WTC11 (cell line): ENCODE results near the gene COL12A1. TPM values are rescaled to one million over a fixed set of nuclear protein-coding genes. Genes with fewer than 3 reads are reported as not detected.

Source experiments
- ATAC-seq: fragments of 200-7000 bp; cut with Tn5 transposase; 2 replicates; pipeline ENCODE4 v1.10.0; 2021; ENCODE audit warnings: mild to moderate bottlenecking, moderate library complexity
- CTCF ChIA-PET: fragments of 300-600 bp; sonication (Branson Sonifier 250); formaldehyde crosslinking; loops from one replicate; lab custom pipeline; 2021; ENCODE audit warnings: antibody characterized with exemption; lab: Charles Lee
- POLR2A ChIA-PET: fragments of 350-600 bp; sonication (Branson Sonifier 250); formaldehyde crosslinking; loops from one replicate; lab custom pipeline; 2021; ENCODE audit warnings: antibody characterized with exemption; lab: Charles Lee
- DNase-seq: peaks from one replicate; pipeline ENCODE4 v3.0.0; 2021; ENCODE audit warnings: low spot score
- H3K27ac Mint-ChIP-seq: 2 replicates; pipeline ENCODE4 v1.8.0; 2021; ENCODE audit warnings: mixed read lengths
- H3K27me3 Mint-ChIP-seq: 2 replicates; pipeline ENCODE4 v1.8.0; 2021; ENCODE audit warnings: low read depth, mild to moderate bottlenecking, moderate library complexity, mixed read lengths
- H3K36me3 Mint-ChIP-seq: 2 replicates; pipeline ENCODE4 v1.8.0; 2021; ENCODE audit warnings: mixed read lengths
- H3K4me1 Mint-ChIP-seq: 2 replicates; pipeline ENCODE4 v1.8.0; 2022; ENCODE audit warnings: mixed read lengths
- H3K4me3 Mint-ChIP-seq: 2 replicates; pipeline ENCODE4 v1.8.0; 2021; ENCODE audit warnings: mild to moderate bottlenecking, moderate library complexity, mixed read lengths
- H3K9me3 Mint-ChIP-seq: 2 replicates; pipeline ENCODE4 v1.8.0; 2021; ENCODE audit warnings: mixed read lengths
- NR2C2 ChIP-seq: sonication (generic); formaldehyde crosslinking; IDR thresholded peaks from 2 replicates; pipeline ENCODE4 v1.8.0; 2022; ENCODE audit warnings: mild to moderate bottlenecking, missing genetic modification reagents
- RELA ChIP-seq: sonication (generic); formaldehyde crosslinking; IDR thresholded peaks from 2 replicates; pipeline ENCODE4 v1.8.1; 2022; ENCODE audit warnings: missing genetic modification reagents, mild to moderate bottlenecking, borderline replicate concordance
- ZNF121 ChIP-seq: sonication (generic); formaldehyde crosslinking; IDR thresholded peaks from 2 replicates; pipeline ENCODE4 v1.8.0; 2023; ENCODE audit warnings: missing genetic modification reagents
- ZNF263 ChIP-seq: sonication (generic); formaldehyde crosslinking; IDR thresholded peaks from 2 replicates; pipeline ENCODE4 v1.8.1; 2022; ENCODE audit warnings: low read depth, mild to moderate bottlenecking, moderate library complexity, missing genetic modification reagents
- total RNA-seq: library from RNA; stranded (reverse); gene quantifications from 3 replicates; pipeline ENCODE4 v1.2.3, GENCODE V29; 2021
- TF ChIP-seq, protein P1 (sequence below): fragments of 250-450 bp; sonication (Bioruptor Pico); IDR thresholded peaks from 2 replicates; pipeline ENCODE4 v2.1.2; 2022; ENCODE audit warnings: mild to moderate bottlenecking, moderate library complexity
- TF ChIP-seq, protein P2 (sequence below): sonication (generic); formaldehyde crosslinking; IDR thresholded peaks from 2 replicates; pipeline ENCODE4 v1.8.1; 2022; ENCODE audit warnings: mild to moderate bottlenecking, missing genetic modification reagents, moderate library complexity, borderline replicate concordance
- TF ChIP-seq, protein P3 (sequence below): fragments of 250-450 bp; sonication (Bioruptor Pico); IDR thresholded peaks from 2 replicates; pipeline ENCODE4 v1.8.0; 2021; ENCODE audit warnings: mild to moderate bottlenecking
- TF ChIP-seq, protein P4 (sequence below): sonication (generic); formaldehyde crosslinking; IDR thresholded peaks from 2 replicates; pipeline ENCODE4 v1.8.1; 2022; ENCODE audit warnings: low read depth, mild to moderate bottlenecking, moderate library complexity, missing genetic modification reagents, borderline replicate concordance

COL12A1 gene
- total RNA-seq, 1 experiment from 2014 or later, result 1.1 TPM

DNA sequence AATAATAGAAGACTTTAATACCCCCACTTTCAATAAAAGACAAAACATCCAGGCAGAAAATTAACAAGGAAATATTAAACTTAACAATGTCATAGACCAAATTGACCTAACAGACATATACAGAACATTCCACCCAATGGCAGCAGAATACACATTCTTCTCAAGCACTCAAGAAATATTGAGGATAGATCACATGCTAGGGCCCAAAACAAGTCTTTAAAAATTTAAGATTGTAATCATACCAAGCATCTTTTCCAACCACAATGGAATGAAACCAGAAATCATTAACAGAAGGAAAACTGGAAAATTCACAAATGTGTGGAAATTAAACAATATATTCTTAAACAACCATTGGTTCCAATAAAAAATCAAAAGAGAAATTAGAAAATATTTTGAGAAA lies 161.0 kb downstream of the COL12A1 start (continued):
- TF ChIP-seq, protein P1, sequence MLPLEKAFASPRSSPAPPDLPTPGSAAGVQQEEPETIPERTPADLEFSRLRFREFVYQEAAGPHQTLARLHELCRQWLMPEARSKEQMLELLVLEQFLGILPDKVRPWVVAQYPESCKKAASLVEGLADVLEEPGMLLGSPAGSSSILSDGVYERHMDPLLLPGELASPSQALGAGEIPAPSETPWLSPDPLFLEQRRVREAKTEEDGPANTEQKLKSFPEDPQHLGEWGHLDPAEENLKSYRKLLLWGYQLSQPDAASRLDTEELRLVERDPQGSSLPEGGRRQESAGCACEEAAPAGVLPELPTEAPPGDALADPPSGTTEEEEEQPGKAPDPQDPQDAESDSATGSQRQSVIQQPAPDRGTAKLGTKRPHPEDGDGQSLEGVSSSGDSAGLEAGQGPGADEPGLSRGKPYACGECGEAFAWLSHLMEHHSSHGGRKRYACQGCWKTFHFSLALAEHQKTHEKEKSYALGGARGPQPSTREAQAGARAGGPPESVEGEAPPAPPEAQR (CRISPR knock-in tag), result no peak
- TF ChIP-seq, protein P2, sequence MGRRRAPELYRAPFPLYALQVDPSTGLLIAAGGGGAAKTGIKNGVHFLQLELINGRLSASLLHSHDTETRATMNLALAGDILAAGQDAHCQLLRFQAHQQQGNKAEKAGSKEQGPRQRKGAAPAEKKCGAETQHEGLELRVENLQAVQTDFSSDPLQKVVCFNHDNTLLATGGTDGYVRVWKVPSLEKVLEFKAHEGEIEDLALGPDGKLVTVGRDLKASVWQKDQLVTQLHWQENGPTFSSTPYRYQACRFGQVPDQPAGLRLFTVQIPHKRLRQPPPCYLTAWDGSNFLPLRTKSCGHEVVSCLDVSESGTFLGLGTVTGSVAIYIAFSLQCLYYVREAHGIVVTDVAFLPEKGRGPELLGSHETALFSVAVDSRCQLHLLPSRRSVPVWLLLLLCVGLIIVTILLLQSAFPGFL (CRISPR knock-in tag), result no peak
- TF ChIP-seq, protein P3, sequence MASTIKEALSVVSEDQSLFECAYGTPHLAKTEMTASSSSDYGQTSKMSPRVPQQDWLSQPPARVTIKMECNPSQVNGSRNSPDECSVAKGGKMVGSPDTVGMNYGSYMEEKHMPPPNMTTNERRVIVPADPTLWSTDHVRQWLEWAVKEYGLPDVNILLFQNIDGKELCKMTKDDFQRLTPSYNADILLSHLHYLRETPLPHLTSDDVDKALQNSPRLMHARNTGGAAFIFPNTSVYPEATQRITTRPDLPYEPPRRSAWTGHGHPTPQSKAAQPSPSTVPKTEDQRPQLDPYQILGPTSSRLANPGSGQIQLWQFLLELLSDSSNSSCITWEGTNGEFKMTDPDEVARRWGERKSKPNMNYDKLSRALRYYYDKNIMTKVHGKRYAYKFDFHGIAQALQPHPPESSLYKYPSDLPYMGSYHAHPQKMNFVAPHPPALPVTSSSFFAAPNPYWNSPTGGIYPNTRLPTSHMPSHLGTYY (CRISPR knock-in tag), result no peak
- TF ChIP-seq ZNF263 (CRISPR knock-in tag), result no peak
- no peak for TF ChIP-seq NR2C2 (CRISPR knock-in tag)

DNA sequence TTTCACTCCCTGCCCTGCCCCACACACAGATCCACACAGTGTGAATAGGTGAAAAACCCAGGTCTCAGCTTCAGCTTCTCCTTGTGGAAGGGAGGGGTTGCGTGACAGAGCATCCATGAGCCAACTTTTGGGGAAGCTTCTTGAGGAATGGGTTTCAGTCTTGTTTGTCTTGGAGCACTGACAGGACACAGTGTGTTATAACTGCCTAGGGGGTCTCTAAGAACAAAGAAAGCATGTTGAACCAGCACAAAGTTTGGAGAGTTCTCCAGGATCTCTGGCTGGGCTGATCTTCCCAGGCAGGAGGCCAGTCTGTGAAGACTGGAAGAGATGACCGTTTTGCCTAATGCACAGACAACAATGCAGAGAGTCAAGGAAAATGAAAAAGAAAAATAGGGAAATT lies 164.5 kb downstream of the COL12A1 start:
- no peak for TF ChIP-seq RELA (CRISPR knock-in tag)
- TF ChIP-seq, protein P4, sequence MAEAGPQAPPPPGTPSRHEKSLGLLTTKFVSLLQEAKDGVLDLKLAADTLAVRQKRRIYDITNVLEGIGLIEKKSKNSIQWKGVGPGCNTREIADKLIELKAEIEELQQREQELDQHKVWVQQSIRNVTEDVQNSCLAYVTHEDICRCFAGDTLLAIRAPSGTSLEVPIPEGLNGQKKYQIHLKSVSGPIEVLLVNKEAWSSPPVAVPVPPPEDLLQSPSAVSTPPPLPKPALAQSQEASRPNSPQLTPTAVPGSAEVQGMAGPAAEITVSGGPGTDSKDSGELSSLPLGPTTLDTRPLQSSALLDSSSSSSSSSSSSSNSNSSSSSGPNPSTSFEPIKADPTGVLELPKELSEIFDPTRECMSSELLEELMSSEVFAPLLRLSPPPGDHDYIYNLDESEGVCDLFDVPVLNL (CRISPR knock-in tag), result no peak
- no peak for TF ChIP-seq ZNF121
- ATAC-seq, result no peak; the same call in 1 of the 2 replicates
- Mint-ChIP-seq H3K36me3 (peaks cover 19% of the 10 kb centered on the region), H3K27ac (no peak overlapping the region), H3K27me3 (no peaks in the 10 kb centered on the region), H3K4me3 (no peak overlapping the region), H3K9me3 (peaks cover 41% of the 10 kb centered on the region), H3K4me1 (no peaks in the 10 kb centered on the region)
- DNase-seq, result no peak
- ChIA-PET CTCF (no interaction called here), POLR2A (no interaction called here)

Other genes with a start within 250 kb of the COL12A1 start
- 465 to 500 TPM (median 472 TPM) in 3 replicates for gene COX7A2, start 37.7 kb upstream of the COL12A1 start, total RNA-seq
- gene TMEM30A, start 78.7 kb upstream of the COL12A1 start, total RNA-seq, result 68.2 to 81.2 TPM (median 72.6 TPM) in 3 replicates